Measurements from ENCODE around the gene UBQLN2. TPM values are rescaled to one million over a fixed set of nuclear protein-coding genes. Genes with fewer than 3 reads are reported as not detected.
"Not testable (repeated sequence)": the region's sequence is repeated elsewhere in the genome, so short reads cannot be mapped to it uniquely, and the experiment has no call there.

Gene UBQLN2
- 20.0 TPM for total RNA-seq

GRCh38 chrX:56563231-56564161 is at the start of gene UBQLN2:
Gene UBQLN2 (plus strand): TSS chrX:56563627. CDS start chrX:56563874, 247 bp downstream.
- DNase-seq: peak; percentile 69

GRCh38 chrX:56519642-56520041 is 43.8 kb upstream of the UBQLN2 start:
- DNase-seq: no peak

GRCh38 chrX:56529482-56530007 is 33.9 kb upstream of the UBQLN2 start:
- DNase-seq: not testable (repeated sequence)

GRCh38 chrX:56530011-56530410 is 33.4 kb upstream of the UBQLN2 start:
- DNase-seq: no peak

GRCh38 chrX:56550667-56551066 is 12.8 kb upstream of the UBQLN2 start:
- DNase-seq: no peak

- no peak for DNase-seq
Measured at GRCh38 chrX:56554870-56555269, 8.6 kb upstream of the UBQLN2 start.

- no peak for DNase-seq
Measured at GRCh38 chrX:56557376-56557929, 6.0 kb upstream of the UBQLN2 start.

- DNase-seq: peak; percentile 27
Measured at GRCh38 chrX:56564164-56564885, 898 bp downstream of the UBQLN2 start.

GRCh38 chrX:56564921-56565840 is 1.8 kb downstream of the UBQLN2 start:
- peak; percentile 8 for DNase-seq

- DNase-seq: no peak
Measured at GRCh38 chrX:56569378-56570057, 6.1 kb downstream of the UBQLN2 start.

- no peak for DNase-seq
Measured at GRCh38 chrX:56572975-56573374, 9.5 kb downstream of the UBQLN2 start.

GRCh38 chrX:56574861-56575260 is 11.4 kb downstream of the UBQLN2 start:
- DNase-seq: no peak

GRCh38 chrX:56576721-56577120 is 13.3 kb downstream of the UBQLN2 start:
- DNase-seq: no peak

GRCh38 chrX:56588397-56589188 is 25.2 kb downstream of the UBQLN2 start:
- no peak for DNase-seq

- DNase-seq: not testable (repeated sequence)
Measured at GRCh38 chrX:56591830-56592229, 28.4 kb downstream of the UBQLN2 start.

GRCh38 chrX:56600141-56600540 is 36.7 kb downstream of the UBQLN2 start:
- no peak for DNase-seq

- DNase-seq: no peak
Measured at GRCh38 chrX:56600987-56601386, 37.6 kb downstream of the UBQLN2 start.

- no peak for DNase-seq
Measured at GRCh38 chrX:56615282-56615681, 51.9 kb downstream of the UBQLN2 start.
